Hepatocyte (in vitro differentiated cells): ENCODE measurements around the gene RUFY3.

Source experiments
- CTCF ChIP-seq: fragments of 200-600 bp; sonication (generic); IDR thresholded peaks from 2 replicates; pipeline ENCODE4 v1.5.1; 2016; ENCODE audit warnings: antibody characterized with exemption, mild to moderate bottlenecking; ENCODE audit not compliant: poor library complexity
- EZH2 ChIP-seq: fragments of 200-600 bp; sonication (generic); IDR thresholded peaks from 2 replicates; pipeline ENCODE4 v1.6.1; 2016; ENCODE audit warnings: antibody characterized with exemption, mild to moderate bottlenecking, borderline replicate concordance

- TF ChIP-seq CTCF: no peak
- no peak for TF ChIP-seq EZH2
Observed at GRCh38 chr4:70765368-70765767, 43.6 kb downstream of the RUFY3 start.
